Stomach (tissue), 9 donors: ENCODE results near the gene KIAA0040. TPM values are rescaled to one million over a fixed set of nuclear protein-coding genes. Genes with fewer than 3 reads are reported as not detected.

Experiments used
- DNase-seq, 2 donors: peaks; one replicate each; pipeline versions ENCODE4 v3.0.0 to v3.0.0-alpha.2; 2013 to 2019
- H3K27ac ChIP-seq, 5 donors: fragments of 200-600 bp in 4 of 5; sonication (generic) in 4 of 5; one replicate each; pipeline ENCODE4 v1.5.1; 2013 to 2019; ENCODE audit warnings: mild to moderate bottlenecking in 1 of 5, moderate library complexity in 1 of 5
- H3K27me3 ChIP-seq, 3 donors: fragments of 200-600 bp; sonication (generic); one replicate each; pipeline ENCODE4 v1.5.1; 2017 to 2019; ENCODE audit warnings: mixed run types in 1 of 3
- H3K36me3 ChIP-seq, 4 donors: fragments of 200-600 bp; sonication (generic); 1 replicate in 3 of 4; 2 replicates in 1 of 4; pipeline ENCODE4 v1.5.1; 2016 to 2019
- H3K4me1 ChIP-seq, 4 donors: fragments of 200-600 bp; sonication (generic); one replicate each; pipeline ENCODE4 v1.5.1; 2016 to 2019
- H3K4me3 ChIP-seq, 4 donors: fragments of 200-600 bp; sonication (generic) in 3 of 4; one replicate each; pipeline ENCODE4 v1.5.1; 2016 to 2019; ENCODE audit warnings: mild to moderate bottlenecking in 1 of 4
- H3K9me3 ChIP-seq, 4 donors: fragments of 200-600 bp; sonication (generic); one replicate each; pipeline ENCODE4 v1.5.1; 2016 to 2019
- EP300 ChIP-seq: sonication (generic); formaldehyde crosslinking; IDR thresholded peaks from one replicate; pipeline ENCODE4 v1.6.1; 2017; ENCODE audit warnings: antibody characterized with exemption
- POLR2A ChIP-seq, 4 donors: fragments of 450-650 bp; IDR thresholded peaks; one replicate each; pipeline ENCODE4 v1.6.1; 2016; ENCODE audit warnings: antibody characterized with exemption in 4 of 4, control low read depth in 2 of 4, mild to moderate bottlenecking in 1 of 4, moderate library complexity in 1 of 4
- POLR2AphosphoS5 ChIP-seq, 3 donors: sonication (generic); formaldehyde crosslinking; IDR thresholded peaks; one replicate each; pipeline ENCODE4 v1.6.1; 2016; ENCODE audit warnings: antibody characterized with exemption in 3 of 3
- whole genome bisulfite sequencing, 5 donors: extraction: QIAGEN DNeasy Blood & Tissue Kit in 3 of 5; methylation state at CpG; one replicate each; pipeline versions ENCODE4 v1.1.5 to v1.1.7; 2013 to 2018; 5-methylcytosine and 5-hydroxymethylcytosine counted together
- intact Hi-C: fragments of 100-400 bp; cut with DNase I; formaldehyde crosslinking; loops from one replicate; pipeline ENCODE4 v1.15.1; 2023; ENCODE audit warnings: low total_unique reads
- polyA plus RNA-seq, 3 donors: library from polyadenylated mRNA; stranded (reverse); fragments of 200-250 nt; gene quantifications; one replicate each; pipeline ENCODE4 v1.2.3, GENCODE V29; 2013
- total RNA-seq, 5 donors: library from RNA; depleted of rRNA; stranded (reverse); fragments of >200 nt; gene quantifications; one replicate each; pipeline versions ENCODE4 v1.1.0 to v1.2.3, GENCODE V29; 2014 to 2016
- TF ChIP-seq, protein P1 (sequence below), 7 experiments: fragments of 450-650 bp in 4 of 7; fragments of 200-600 bp in 3 of 7; sonication (generic) in 3 of 7; IDR thresholded peaks; one replicate each; pipeline ENCODE4 v1.5.1; 2016 to 2019; ENCODE audit warnings: antibody characterized with exemption in 7 of 7, control low read depth in 2 of 7, mild to moderate bottlenecking in 1 of 7
- donor health status: healthy with polysubstance abuse.
- donor health status: Bipolar disorder and iron deficiency.
- donor health status: healthy.

The KIAA0040 gene
- total and polyA plus RNA-seq, 8 donors, result 4.1 to 36.8 (median 14.8) TPM

DNA sequence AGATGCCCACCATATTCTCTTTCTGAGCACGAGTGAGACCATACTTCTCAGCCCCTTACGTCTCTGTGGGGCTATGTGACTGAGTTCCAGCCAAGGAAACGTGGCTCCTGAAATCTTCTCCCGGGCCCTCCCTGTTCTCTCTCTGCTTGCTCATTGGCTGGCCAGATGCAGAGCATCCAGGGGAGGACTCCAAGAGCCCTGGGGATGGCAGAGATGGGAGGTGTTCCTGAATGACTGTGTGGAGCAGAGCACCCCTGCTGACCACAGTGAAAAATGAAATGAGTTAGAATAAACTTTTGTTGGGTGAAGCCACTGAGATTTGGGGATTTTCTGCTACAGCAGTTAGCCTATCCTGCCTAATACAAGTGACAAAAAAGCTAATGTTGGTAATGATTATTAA lies 23.8 kb downstream of the KIAA0040 start:
- Histone ChIP-seq H3K36me3 (peaks cover 26 to 61% (median 42%) of the 10 kb centered on the region in 4 donors), H3K4me3 (no peak overlapping the region), H3K4me1 (peaks cover 7 to 38% (median 10%) of the 10 kb centered on the region in 4 donors), H3K27me3 (no peaks in the 10 kb centered on the region), H3K27ac (peak overlapping the region in 1 of 5 donors; percentile 49), H3K9me3 (no peaks in the 10 kb centered on the region)
- intact Hi-C loops, result loop anchor here (10.0 kb wide), 1 partner anchor 56 kb away; no protein-coding TSS in a partner anchor
- TF ChIP-seq POLR2AphosphoS5 (IDR thresholded peaks at IDR 0.05), result no peak
- no peak for TF ChIP-seq POLR2A (IDR thresholded peaks at IDR 0.05)
- TF ChIP-seq EP300, result no peak
- TF ChIP-seq, protein P1, sequence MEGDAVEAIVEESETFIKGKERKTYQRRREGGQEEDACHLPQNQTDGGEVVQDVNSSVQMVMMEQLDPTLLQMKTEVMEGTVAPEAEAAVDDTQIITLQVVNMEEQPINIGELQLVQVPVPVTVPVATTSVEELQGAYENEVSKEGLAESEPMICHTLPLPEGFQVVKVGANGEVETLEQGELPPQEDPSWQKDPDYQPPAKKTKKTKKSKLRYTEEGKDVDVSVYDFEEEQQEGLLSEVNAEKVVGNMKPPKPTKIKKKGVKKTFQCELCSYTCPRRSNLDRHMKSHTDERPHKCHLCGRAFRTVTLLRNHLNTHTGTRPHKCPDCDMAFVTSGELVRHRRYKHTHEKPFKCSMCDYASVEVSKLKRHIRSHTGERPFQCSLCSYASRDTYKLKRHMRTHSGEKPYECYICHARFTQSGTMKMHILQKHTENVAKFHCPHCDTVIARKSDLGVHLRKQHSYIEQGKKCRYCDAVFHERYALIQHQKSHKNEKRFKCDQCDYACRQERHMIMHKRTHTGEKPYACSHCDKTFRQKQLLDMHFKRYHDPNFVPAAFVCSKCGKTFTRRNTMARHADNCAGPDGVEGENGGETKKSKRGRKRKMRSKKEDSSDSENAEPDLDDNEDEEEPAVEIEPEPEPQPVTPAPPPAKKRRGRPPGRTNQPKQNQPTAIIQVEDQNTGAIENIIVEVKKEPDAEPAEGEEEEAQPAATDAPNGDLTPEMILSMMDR (IDR thresholded peaks at IDR 0.05), result no peak
- 87 to 99% (median 95%) methylated on average over 4 of the region's 4 CpGs for WGBS, 5 donors
- DNase-seq, result no peak

GRCh38 chr1:175167861-175168260 lies 24.7 kb downstream of the KIAA0040 start:
- Histone ChIP-seq H3K27me3 (no peaks in the 10 kb centered on the region), H3K36me3 (peaks cover 31 to 62% (median 51%) of the 10 kb centered on the region in 4 donors), H3K9me3 (no peaks in the 10 kb centered on the region), H3K27ac (no peak overlapping the region), H3K4me1 (peaks cover 7 to 38% (median 10%) of the 10 kb centered on the region in 4 donors), H3K4me3 (no peak overlapping the region)
- TF ChIP-seq POLR2A (IDR thresholded peaks at IDR 0.05) (no peak), EP300 (no peak)
- TF ChIP-seq, protein P1 (IDR thresholded peaks at IDR 0.05), result no peak
- intact Hi-C loops, result loop anchor here (10.0 kb wide), 1 partner anchor 57 kb away; no protein-coding TSS in a partner anchor
- no peak for DNase-seq
- 89 to 99% (median 92%) methylated on average over 2 of the region's 2 CpGs for WGBS, 5 donors

DNA sequence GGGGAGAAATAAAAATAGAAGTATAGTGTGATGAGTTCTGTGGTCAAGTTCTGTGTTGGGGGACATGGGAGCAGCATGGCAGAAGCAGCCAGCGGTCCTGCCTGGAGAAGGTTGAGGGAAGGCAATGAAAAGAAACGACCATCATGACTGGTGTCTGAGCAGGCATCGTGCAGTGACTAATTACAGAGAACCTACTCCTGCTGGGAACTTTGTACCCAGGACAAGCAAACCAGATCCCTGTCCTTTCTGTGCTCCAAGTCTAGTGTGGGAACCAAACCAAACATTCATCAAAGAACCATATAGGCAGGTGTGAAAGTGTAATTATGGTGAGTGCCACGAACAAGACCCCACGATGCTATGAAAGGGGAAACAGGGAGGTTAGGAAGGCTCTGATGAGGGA lies 25.8 kb downstream of the KIAA0040 start:
- DNase-seq, result no peak
- Histone ChIP-seq H3K27me3 (no peaks in the 10 kb centered on the region), H3K27ac (no peak overlapping the region), H3K4me3 (no peak overlapping the region), H3K9me3 (no peaks in the 10 kb centered on the region), H3K36me3 (peaks cover 31 to 73% (median 62%) of the 10 kb centered on the region in 4 donors), H3K4me1 (peaks cover 7 to 34% (median 10%) of the 10 kb centered on the region in 4 donors)
- WGBS, 5 donors, result 86 to 97% (median 91%) methylated on average over 5 of the region's 5 CpGs
- TF ChIP-seq EP300 (no peak), POLR2A (IDR thresholded peaks at IDR 0.05) (no peak), POLR2AphosphoS5 (IDR thresholded peaks at IDR 0.05) (no peak)
- TF ChIP-seq, protein P1 (IDR thresholded peaks at IDR 0.05), result no peak
- intact Hi-C loops, result loop anchor here (10.0 kb wide), 1 partner anchor 58 kb away; no protein-coding TSS in a partner anchor

GRCh38 chr1:175164751-175165150 lies 27.8 kb downstream of the KIAA0040 start:
- DNase-seq, result no peak
- Histone ChIP-seq H3K36me3 (peaks cover 40 to 87% (median 78%) of the 10 kb centered on the region in 4 donors), H3K4me1 (peaks cover 7 to 16% (median 10%) of the 10 kb centered on the region in 4 donors), H3K9me3 (no peaks in the 10 kb centered on the region), H3K27ac (no peak overlapping the region), H3K4me3 (no peak overlapping the region), H3K27me3 (no peaks in the 10 kb centered on the region)
- no peak for TF ChIP-seq POLR2A (IDR thresholded peaks at IDR 0.05)
- intact Hi-C loops, result loop anchor here (10.0 kb wide), 1 partner anchor 60 kb away; no protein-coding TSS in a partner anchor
- WGBS, 5 donors, result 86 to 94% (median 91%) methylated on average over 2 of the region's 2 CpGs

DNA sequence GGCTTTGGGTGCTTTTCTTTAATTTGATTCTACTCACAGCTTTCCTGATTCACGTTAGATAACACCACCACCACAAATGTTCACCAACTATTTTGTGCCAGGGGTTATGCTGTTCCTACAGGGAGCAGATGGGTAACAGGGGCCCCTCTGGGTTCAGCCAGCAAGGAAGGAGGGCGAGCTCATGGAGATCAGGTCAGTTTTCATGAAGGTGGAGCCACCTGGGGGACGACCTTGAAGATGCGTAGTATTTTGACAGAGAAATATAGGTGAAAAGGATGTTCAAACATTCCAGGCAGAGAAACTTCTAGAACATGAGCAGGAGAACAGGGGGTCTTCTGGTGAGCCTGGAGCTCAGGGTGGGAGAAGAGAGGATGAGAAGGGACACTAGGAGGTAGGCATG lies 28.9 kb downstream of the KIAA0040 start:
- intact Hi-C loops, result loop anchor here (10.0 kb wide), 1 partner anchor 61 kb away; no protein-coding TSS in a partner anchor
- TF ChIP-seq, protein P1 (IDR thresholded peaks at IDR 0.05), result no peak
- TF ChIP-seq POLR2AphosphoS5 (IDR thresholded peaks at IDR 0.05) (no peak), POLR2A (IDR thresholded peaks at IDR 0.05) (no peak), EP300 (no peak)
- peaks cover 48 to 97% (median 85%) of the 10 kb centered on the region in 4 donors for H3K36me3 ChIP-seq
- no peaks in the 10 kb centered on the region for H3K9me3 ChIP-seq
- H3K27me3 ChIP-seq, result no peaks in the 10 kb centered on the region
- H3K4me3 ChIP-seq, result no peak overlapping the region
- no peak for DNase-seq
- whole genome bisulfite sequencing, 5 donors, result 65 to 84% (median 73%) methylated on average over 4 of the region's 4 CpGs
- H3K27ac ChIP-seq, result no peak overlapping the region
- peaks cover 0 to 5% (median 1%) of the 10 kb centered on the region in 4 donors for H3K4me1 ChIP-seq
